NCI-H146 (cell line): ENCODE results near the gene SOCS2.
"Not testable (repeated sequence)": the region's sequence is repeated elsewhere in the genome, so short reads cannot be mapped to it uniquely, and the experiment has no call there.

Experiments used
- DNase-seq: peaks from one replicate; lab custom pipeline; 2025; lab: John Stamatoyannopoulos, UW

The SOCS2 gene

DNA sequence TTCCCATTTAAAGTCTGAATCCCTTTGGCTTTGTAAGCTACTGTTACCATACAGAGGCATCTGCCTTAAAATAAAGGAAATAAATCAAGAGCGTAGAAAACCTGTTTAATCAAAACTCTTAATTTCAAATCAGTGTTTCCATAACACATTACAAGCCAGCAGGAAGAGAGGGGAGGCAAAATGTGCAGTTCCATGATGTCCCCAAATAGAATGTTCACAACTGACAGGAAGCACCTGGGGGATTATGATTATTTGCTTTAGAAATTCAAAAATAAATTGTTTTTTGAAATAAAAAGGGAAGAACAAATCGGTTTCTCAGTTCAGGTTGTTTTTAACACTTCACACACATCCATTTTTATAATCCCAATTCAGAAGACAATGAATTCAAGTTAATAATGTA is 21.4 kb downstream of the SOCS2 start:
- DNase-seq = no peak

DNA sequence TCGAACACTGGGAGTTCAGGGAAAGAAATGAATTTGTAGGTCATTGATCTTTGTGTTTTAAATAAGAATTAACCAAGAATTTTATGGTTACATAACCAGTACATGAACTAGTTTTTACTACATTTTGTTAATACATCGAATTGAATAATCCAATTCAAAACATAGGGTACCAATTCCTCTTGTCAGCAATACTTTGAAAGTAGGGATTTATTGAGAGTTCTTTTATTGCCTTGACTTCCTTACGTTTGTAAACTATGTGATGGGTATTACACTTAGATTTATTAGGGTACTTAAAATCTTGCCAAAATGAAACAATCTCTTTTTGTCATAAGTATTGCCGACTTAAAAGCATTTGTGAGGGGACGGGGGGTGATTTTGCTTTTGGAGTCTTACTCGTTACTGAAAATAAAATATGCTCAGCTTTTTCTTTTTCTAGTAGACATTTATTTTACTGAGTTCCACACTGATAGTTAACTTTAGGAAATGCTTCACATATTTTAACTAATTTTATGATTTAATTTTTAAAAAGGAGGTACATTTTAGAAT is 22.4 kb downstream of the SOCS2 start:
- DNase-seq = no peak

DNA sequence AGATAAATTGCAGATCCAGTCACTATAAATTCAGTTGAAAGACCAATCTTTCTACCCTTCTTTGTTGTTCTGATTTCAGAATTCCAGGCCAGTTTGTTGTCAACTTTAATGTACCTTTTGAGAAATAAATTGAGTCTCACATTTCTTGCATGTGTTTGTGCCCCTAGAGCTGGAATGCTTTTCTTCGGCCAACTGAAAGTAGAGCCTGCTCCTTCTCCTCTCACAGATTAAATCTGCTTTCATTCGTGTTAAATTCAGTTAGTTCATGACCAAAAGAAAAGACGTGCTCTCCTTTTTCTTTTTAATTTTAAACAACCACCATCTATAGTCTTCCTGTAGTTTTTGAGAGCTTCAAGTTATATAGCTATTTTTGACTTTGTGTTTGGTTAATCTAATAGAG is 22.9 kb downstream of the SOCS2 start:
- DNase-seq = no peak

DNA sequence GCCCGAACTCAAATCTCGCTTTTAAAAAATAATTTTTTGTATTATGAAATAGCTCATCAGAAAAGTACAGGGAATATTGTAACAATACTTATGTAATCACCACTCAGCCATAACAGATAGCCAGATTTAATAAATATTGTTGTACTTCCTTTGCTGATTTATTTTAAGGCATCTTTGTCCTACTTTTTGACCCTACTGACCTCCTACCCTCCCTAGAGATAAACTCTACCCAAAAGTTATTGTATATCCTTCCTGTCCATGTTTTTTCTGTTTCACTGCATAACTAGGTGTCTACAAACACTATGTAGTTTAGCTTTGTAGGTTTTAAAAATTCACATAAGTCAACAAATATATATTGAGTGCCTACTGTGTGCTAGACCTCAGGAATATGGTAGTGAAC is 25.1 kb downstream of the SOCS2 start:
- DNase-seq = no peak

DNA sequence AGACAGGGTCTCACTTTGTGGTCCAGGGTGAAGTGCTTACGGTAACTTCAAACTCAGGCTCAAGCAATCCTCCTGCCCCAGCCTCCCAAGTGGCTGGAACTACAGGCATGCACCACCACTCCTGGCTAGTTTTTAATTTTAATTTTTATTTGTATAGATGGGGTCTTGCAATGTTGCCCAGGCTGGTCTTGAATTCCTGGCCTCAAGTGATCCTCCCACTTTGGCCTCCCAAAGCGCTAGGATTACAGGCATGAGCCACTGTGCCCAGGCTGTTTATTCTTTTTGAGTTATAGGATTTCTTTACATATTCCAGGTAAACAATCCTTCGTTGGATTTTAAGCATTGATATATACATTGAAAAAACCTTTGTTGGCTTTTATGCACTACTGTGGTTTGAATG is 26.7 kb downstream of the SOCS2 start:
- DNase-seq = no peak

DNA sequence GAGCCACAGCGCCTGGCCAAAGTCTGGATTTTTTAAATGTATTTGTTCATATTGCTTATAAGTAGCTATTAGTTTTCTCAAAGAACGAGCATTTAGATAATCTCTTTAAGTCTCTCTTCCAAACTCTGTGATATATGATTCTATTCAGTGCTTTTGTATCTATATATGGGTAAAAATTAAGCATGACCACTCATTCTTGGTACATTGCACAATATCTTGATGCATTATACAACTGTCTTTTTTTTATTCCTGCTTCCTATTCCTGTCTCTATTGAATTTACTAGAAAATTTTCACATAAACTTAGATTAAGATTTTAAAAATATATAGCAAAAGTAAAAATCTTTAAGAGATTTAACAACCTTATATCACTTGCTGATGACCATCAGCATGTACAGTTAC is 29.1 kb downstream of the SOCS2 start:
- no peak for DNase-seq

DNA sequence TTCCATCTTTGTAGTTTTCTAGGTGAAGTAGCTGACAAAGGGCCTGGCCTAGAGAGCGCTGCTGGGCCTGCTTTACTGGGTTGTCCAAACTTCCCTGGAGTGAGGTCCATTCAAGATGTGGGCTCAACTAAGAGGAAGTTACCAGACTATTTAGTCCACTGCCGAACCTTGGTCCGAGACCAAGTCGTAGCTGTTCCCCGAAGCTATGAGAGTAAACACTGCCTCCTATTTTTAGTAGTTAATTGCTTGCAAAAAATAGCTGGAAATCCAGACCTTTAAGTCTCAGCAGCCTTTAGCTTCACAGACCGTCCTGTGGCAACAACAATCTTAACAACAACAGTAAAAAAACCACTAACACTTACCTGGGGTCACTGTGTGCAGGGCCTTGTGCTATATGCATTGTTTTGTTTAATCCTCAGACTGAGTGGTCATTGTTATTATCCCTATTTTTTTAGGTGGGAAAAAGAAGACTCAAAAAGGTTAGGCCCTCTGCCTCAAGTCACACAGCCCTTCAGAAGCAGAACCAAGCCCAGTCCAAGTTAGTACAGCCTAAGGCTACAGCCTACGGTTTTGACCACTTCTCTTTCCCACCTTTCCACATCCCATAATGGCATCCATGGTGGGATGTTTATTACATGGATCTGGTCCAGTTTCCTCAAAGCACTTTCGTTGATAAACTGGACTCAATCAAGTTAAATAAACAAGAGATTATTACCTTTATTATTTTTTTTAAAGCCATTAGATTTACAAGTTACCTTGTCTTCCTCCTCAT is 30.6 kb downstream of the SOCS2 start:
- no peak for DNase-seq

DNA sequence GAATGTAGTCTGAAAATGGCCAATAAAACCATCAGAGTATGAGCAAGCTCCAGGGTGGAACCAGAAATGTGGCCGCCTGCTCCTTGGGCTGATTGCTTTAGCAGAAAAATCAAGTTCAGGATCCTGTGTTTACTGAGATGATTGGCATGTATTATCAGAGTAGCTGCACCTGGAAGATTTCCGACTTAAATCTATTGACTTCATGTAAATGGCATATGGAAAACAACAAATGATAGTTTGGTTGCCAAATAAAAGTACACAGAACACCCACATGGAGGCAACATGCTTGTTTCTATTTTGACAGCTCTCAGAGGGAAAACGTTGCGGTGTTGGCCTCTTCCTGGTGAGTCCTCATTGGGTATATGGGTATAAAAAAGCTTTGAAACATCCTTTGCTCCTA is 31.3 kb downstream of the SOCS2 start:
- peak; percentile 8 for DNase-seq

DNA sequence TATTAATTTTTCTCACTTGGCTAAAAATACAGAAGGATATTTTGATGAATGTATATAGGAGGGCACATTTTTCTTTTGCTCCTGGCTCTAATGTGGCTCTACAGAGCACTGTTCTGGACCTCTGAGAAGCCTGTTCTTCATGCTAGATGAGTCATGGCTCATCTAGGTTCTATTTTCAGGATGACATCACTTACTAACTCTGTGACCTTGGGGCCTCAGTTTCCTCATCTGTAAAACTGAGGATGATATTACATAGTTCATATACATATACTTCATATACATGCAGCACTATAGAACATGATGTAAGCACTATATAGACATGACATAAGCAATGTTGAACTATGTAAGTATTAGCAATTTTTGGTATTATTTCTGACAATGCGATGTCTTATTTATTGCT is 35.8 kb downstream of the SOCS2 start:
- DNase-seq = no peak

DNA sequence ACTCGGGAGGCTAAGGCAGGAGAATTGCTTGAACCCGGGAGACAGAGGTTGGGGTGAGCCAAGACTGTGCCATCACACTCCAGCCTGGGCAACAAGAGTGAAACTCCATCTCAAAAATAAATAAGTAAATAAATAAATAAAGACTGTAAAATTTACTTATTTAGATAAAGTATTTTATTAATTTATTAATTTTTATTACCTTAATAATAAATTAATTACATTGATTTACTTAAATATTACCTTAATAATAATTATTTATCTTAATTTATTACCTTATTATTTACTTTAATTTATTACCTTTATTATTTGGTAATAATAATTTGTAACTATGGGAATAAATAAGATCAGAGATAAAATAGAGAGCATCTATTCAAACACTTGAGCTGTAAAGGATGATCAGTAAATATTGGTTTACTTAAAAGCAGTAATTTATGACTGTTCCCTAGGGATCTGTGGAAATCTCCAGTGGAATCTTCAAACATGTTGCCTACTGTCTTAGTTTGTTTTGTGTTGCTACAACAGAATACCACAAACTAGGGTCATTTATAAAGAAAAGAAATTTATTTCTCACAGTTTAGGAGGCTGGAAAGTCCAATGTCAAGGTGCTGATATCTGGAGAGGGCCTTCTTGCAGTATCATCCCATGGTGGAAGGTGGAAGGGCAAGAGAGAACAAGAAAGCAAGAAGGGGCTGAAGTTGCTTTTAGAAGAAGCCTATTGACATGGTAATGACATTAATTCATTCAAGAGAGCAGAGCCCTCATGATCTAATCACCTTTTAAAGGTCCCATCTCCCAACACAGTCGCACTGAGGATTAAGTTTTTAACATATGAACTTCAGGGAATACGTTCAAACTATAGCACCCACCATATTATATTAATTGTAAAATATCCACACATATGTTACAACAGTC is 37.1 kb downstream of the SOCS2 start:
- no peak for DNase-seq

DNA sequence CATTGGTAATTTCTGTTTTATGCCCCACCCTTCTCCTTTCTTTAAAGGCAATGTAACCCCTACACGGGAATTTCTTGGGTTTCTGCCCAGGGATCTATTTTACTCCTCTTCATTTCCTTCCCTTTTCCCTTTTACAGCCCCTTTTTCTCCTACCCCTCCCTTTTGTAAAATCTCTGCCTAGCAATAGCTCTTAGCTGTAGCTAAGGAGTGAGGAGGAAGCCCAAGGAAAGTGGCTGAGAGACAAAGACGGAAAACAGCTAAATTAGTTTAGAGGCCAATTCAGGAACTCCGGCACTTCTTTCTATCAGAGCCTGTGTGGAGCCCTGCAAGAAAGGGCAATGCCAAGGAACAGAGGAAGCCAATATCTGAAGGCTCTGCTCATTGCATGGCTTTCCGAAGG is 40.3 kb downstream of the SOCS2 start:
- DNase-seq = no peak

DNA sequence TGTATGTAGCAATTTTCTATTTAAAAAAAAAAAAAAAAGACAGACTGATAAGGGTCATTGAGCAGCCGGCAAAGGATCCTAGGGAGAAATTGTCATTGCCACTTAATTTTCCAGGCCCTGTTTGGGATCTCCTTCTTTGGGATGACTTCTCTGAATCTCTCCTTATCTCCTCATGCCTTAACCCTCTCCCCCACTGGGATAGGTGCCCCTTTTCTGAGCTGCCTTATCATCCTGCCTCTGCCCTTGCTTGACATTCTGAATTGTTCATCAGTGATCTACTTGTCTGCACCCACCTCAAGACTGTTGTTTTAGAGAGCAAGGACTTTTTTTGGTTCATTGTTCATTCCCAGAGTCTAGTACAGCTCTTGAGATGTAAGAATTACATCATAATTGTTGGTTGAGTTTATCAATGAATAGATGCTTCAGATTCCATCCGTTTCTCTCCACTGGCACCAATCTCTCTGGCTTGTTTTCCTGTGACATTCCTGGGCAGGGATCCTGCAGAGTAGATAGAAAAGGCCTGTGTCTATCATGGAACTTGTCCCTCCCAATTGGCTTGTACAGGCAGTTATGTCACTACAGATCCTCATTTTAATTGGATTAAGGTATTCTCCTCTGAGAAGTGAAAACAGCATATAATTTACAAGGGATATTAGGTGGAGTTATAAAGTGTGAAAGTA is 42.6 kb downstream of the SOCS2 start:
- DNase-seq = no peak

DNA sequence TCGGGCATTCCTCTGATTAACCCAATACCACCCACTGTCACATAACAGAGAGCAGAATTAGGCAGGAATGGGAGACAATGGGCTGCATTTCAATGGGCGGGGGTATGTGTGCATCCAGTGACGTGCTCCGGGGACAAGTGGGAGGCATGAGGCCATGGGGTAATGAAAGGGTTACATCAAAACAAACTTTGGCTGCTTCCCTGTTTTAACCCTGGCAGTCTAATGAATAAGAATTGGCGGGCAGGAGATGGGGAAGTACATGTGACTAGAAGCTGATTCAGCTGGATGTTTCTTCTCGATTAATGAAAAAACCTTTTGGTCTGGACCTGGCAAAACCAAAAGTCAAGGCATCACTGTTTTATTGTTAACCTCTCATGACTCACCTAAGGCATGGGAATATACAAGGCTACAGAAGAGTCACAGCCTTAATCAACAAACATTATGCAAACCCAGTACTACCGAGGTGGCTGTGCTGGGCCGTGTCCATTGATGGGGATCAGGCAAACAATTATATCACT is 44.2 kb downstream of the SOCS2 start:
- no peak for DNase-seq

DNA sequence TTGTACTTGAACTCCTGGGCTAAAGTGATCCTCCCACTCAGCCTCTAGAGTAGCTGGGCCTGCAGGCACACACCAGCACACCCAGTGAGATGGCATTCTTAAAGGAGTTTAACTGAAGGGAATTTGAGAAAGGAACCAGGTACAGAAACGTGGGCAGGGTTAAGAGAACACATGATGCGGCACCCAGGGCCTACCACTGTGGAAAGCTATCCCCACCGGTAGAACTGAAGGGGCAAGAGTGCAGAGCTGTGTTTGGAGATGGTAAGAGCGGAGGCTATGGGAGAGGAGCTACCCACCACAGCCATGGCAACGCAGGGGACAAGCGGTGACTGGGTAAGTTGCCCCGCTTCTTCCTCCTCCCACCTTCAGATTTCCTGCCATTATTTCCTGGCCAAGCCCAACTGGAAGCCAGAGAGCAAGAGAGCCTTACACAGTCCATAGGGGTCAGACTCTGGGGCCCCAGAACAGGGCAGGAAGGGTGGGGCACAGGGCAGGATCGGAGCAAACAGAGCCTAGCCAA is 46.5 kb downstream of the SOCS2 start:
- no peak for DNase-seq

DNA sequence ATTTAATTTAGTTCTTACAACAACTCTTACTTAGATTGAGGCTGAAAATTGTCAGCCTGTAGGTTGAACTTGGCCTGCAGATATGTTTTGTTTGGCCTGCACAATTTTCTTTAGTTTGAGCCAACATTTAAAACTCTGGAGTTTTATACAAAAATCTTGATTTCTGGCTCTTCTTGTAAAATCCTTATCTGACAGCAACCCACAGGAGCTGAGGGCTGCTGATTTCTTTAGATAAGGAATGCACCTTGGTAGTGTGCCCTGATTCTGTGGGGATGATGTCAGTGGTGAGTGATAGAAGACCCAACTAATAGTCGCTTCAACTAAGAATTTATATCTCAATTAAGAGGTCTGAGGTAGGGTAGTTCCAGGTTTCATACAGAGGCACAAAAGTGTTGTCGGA is 49.5 kb downstream of the SOCS2 start:
- DNase-seq = no peak

DNA sequence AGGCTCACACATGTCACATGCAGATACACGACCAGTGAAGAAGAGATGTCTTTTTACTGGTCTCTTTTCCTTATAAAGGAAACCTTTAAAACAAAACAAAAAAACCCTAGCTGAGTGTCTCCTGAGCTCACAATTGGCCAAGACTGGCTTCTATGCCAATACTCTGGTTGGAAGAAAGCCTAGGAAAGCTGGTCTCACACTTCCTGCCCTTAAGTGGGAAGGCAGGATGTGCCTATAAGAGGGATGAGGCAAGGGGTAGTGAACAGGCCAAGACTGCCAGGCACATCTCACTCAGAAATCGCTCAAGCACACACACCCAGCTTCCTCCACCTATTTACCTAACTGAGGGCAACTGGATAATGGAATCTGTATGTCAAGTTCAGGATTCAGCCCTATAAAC is 50.0 kb downstream of the SOCS2 start:
- DNase-seq = no peak

DNA sequence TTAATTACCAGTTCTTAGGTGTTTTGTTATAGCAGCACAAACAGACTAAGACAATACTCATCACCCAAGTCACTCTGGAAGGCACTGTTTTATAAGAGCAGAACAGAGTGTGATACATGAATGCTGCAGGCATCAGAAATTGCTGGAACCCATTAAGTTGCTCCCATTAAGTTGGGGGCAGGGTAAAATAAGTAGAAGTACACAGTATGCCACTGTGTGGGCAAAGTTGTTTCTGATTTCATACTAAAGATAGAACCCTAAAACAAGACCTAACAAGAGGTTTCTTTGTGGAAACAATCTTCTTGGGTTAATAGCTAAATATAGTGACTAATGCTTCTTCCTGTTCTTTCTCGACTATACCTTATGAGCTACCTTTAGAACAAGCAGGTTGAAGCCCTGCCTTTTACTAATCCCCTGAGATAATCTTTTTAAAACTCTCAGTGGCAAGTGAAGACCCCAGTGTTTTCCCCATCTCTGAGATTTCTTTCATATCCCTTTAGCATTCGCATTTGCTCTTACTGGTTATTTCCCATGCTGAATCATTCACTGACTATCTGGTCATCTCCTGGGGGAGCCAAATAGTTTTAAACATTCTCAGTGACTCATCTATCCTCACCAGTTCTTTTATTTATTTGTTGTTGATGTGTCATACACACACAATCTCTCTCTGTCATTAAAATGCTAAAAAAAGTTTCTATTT is 52.3 kb downstream of the SOCS2 start:
- DNase-seq = no peak

DNA sequence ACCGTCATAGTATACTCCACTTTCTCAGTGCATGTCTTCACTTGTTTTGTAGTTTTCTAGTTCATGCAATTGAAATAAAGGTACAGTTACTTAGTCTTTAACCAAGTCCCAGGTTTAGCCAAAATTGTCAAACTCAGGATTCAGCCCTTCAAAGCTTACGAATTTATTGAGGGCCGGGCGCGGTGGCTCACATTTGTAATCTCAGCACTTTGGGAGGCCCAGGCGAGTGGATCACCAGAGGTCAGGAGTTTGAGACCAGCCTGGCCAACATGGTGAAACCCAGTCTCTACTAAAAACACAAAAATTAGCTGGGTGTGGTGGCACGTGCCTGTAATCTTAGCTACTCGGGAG is 52.8 kb downstream of the SOCS2 start:
- DNase-seq = not testable (repeated sequence)

DNA sequence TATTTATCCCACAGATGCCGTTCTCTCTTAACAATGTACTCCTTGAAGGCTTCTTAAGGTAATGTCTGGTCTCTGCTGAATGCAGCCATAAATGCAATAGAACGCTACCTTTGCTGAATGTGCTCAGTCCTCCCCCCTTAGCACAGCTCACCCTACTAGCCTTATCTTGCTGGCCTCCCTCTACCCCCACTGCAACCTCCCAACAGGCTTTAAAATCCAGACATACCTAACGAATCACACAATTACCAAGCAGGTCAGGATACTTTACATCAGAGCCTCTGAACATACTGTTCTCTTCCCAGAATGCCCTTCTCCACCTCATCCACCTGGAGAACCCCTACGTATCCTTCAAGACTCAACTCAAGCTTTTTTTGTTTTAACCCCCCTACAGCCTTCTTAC is 53.7 kb downstream of the SOCS2 start:
- no peak for DNase-seq
